HepG2 (cell line): ENCODE data around the gene IVL. TPM values are rescaled to one million over a fixed set of nuclear protein-coding genes. Genes with fewer than 3 reads are reported as not detected.

ENCODE experiments used
- ATAC-seq: fragments of 200-7000 bp; cut with Tn5 transposase; 3 replicates; pipeline ENCODE4 v1.9.1; 2020; ENCODE audit warnings: mild to moderate bottlenecking, moderate library complexity
- BruUV-seq: library from RNA; stranded (reverse); fragments of 400-500 nt; replicated peaks from 2 replicates; lab custom pipeline; 2021; lab: Mats Ljungman, UMichigan
- CTCF ChIA-PET: fragments of 300-600 bp; formaldehyde crosslinking; extraction: SDS; loops from one replicate; lab custom pipeline; 2021; ENCODE audit warnings: low total read pairs, inconsistent platforms, low intra/inter-chr PET ratio; lab: Yijun Ruan, JAX
- POLR2A ChIA-PET: fragments of 350-600 bp; sonication (Branson Sonifier 250); formaldehyde crosslinking; loops from one replicate; lab custom pipeline; 2020; ENCODE audit warnings: antibody characterized with exemption, inconsistent platforms; lab: Yijun Ruan, JAX
- DNase-seq: peaks from one replicate; pipeline ENCODE4 v3.0.0-alpha.2; 2015; ENCODE audit warnings: low spot score
- FAIRE-seq: peaks from 3 replicates; lab custom pipeline; 2011; peaks lifted over from hg19 to GRCh38; lab: Jason Lieb, UNC
- H2AFZ ChIP-seq: one replicate; pipeline ENCODE4 v1.6.1; 2011; ENCODE audit warnings: low read length, inconsistent platforms
- H3K27ac ChIP-seq: fragments of 300-600 bp; 3 replicates; pipeline ENCODE4 v1.8.0; 2011; ENCODE audit warnings: mixed run types, mild to moderate bottlenecking, mixed read lengths, low read length, inconsistent platforms; ENCODE audit not compliant: insufficient read depth; ENCODE audit errors: extremely low read length
- H3K27me3 ChIP-seq, 2 experiments: fragments of 200-600 bp in 1 of 2; 2 replicates in 1 of 2; 3 replicates in 1 of 2; pipeline versions ENCODE4 v1.6.0 to v1.8.0; 2011; ENCODE audit warnings: low read length in 2 of 2, mild to moderate bottlenecking in 2 of 2, moderate library complexity in 2 of 2, inconsistent platforms in 1 of 2; ENCODE audit not compliant: insufficient read depth in 2 of 2, control insufficient read depth in 1 of 2
- H3K36me3 ChIP-seq, 2 experiments: fragments of 200-600 bp in 1 of 2; replicated peaks in 1 of 2; 2 replicates in 1 of 2; 3 replicates in 1 of 2; pipeline versions ENCODE4 v1.5.1 to v1.8.0; 2011; ENCODE audit warnings: low read length in 2 of 2, inconsistent platforms in 1 of 2; ENCODE audit not compliant: insufficient read depth in 2 of 2, control insufficient read depth in 1 of 2
- H3K4me1 ChIP-seq: 2 replicates; pipeline ENCODE4 v1.5.1; 2012; ENCODE audit warnings: low read length, inconsistent platforms; ENCODE audit not compliant: insufficient read depth
- H3K4me2 ChIP-seq: 2 replicates; pipeline ENCODE4 v1.6.0; 2011; ENCODE audit warnings: low read depth, low read length, inconsistent platforms
- H3K4me3 ChIP-seq, 3 experiments: fragments of 200-600 bp in 1 of 3; sonication (generic), shearing (Covaris generic) in 1 of 3; replicated peaks in 1 of 3; 2 replicates each; pipeline ENCODE4 v1.5.1; 2011 to 2016; ENCODE audit warnings: low read length in 3 of 3, inconsistent platforms in 2 of 3, low read depth in 2 of 3, mild to moderate bottlenecking in 2 of 3, control low read depth in 1 of 3, mixed read lengths in 1 of 3; ENCODE audit not compliant: insufficient read depth in 1 of 3
- H3K79me2 ChIP-seq: one replicate; pipeline ENCODE4 v1.6.1; 2011; ENCODE audit warnings: low read length, inconsistent platforms; ENCODE audit not compliant: insufficient read depth
- H3K9ac ChIP-seq: 2 replicates; pipeline ENCODE4 v1.6.0; 2011; ENCODE audit warnings: mild to moderate bottlenecking, low read depth, low read length, inconsistent platforms; ENCODE audit not compliant: insufficient read depth
- H3K9me3 ChIP-seq: 2 replicates; pipeline ENCODE4 v1.5.1; 2012; ENCODE audit warnings: mild to moderate bottlenecking, low read length
- H4K20me1 ChIP-seq: 2 replicates; pipeline ENCODE4 v1.6.0; 2011; ENCODE audit warnings: inconsistent platforms, mild to moderate bottlenecking, low read length, moderate library complexity; ENCODE audit not compliant: insufficient read depth
- DNMT3B ChIP-seq: conservative IDR thresholded peaks from 2 replicates; pipeline ENCODE4 v1.6.1; 2016; ENCODE audit warnings: missing biosample characterization, control low read depth
- HNF4G ChIP-seq, 2 experiments: sonication (generic) in 1 of 2; formaldehyde crosslinking in 1 of 2; IDR thresholded peaks; 2 replicates each; pipeline versions ENCODE4 v1.4.0 to v1.6.1; 2011 to 2020; ENCODE audit warnings: borderline replicate concordance in 2 of 2, low read depth in 2 of 2, mild to moderate bottlenecking in 2 of 2, low read length in 1 of 2, missing genetic modification reagents in 1 of 2, moderate library complexity in 1 of 2
- IRX3 ChIP-seq: sonication (generic); formaldehyde crosslinking; IDR thresholded peaks from 2 replicates; pipeline ENCODE4 v1.8.1; 2023; ENCODE audit warnings: mild to moderate bottlenecking, low read depth, missing genetic modification reagents, borderline replicate concordance
- POLR2AphosphoS5 ChIP-seq: IDR thresholded peaks from 2 replicates; pipeline ENCODE4 v1.6.1; 2012; ENCODE audit warnings: low read depth, low read length
- SIX4 ChIP-seq: sonication (generic); formaldehyde crosslinking; IDR thresholded peaks from 2 replicates; pipeline ENCODE4 v1.4.0; 2020; ENCODE audit warnings: missing genetic modification reagents
- U2AF2 ChIP-seq: fragments of 200-400 bp; formaldehyde crosslinking; IDR thresholded peaks from 2 replicates; pipeline ENCODE4 v1.6.1; 2017; ENCODE audit warnings: low read depth, mild to moderate bottlenecking, low read length
- ZNF512 ChIP-seq: sonication (generic); formaldehyde crosslinking; IDR thresholded peaks from 2 replicates; pipeline ENCODE4 v1.4.0; 2020; ENCODE audit warnings: mild to moderate bottlenecking, missing genetic modification reagents
- ZNF609 ChIP-seq: sonication (generic); formaldehyde crosslinking; IDR thresholded peaks from 2 replicates; pipeline ENCODE4 v1.4.0; 2020; ENCODE audit warnings: mild to moderate bottlenecking, missing genetic modification reagents, borderline replicate concordance
- WGBS: methylation state at CpG from one replicate; pipeline ENCODE4 v1.1.6; 2017; ENCODE audit warnings: low lambda C conversion rate; 5-methylcytosine and 5-hydroxymethylcytosine counted together
- in situ Hi-C: cut with HindIII; loops from 2 replicates; pipeline ENCODE4 v1.10.0; 2017; ENCODE audit warnings: low pct_unique_long_range_greater_than_20kb; ENCODE audit not compliant: extremely low pct_ligation_motif_present
- intact Hi-C: fragments of 100-400 bp; cut with micrococcal nuclease; formaldehyde crosslinking; loops from one replicate; pipeline ENCODE4 v1.10.0; 2022; ENCODE audit not compliant: unreplicated experiment
- polyA plus RNA-seq, 8 experiments: library from polyadenylated mRNA; depleted of rRNA in 3 of 8; stranded (reverse) in 7 of 8; unstranded in 1 of 8; fragments of >200 nt; fragmentation: Illumina TruSeq in 4 of 8; extraction: Trizol in 4 of 8; gene quantifications; 2 replicates each; pipeline versions ENCODE4 v1.2.1 to v1.2.3, GENCODE V29; 2011 to 2016; ENCODE audit warnings: low read depth in 4 of 8, missing spikeins in 1 of 8, mixed read lengths in 1 of 8; ENCODE audit not compliant: insufficient read depth in 1 of 8
- total RNA-seq, 5 experiments: library from RNA; depleted of rRNA; stranded (reverse); fragments of >200 nt; fragmentation: Illumina TruSeq; extraction: Trizol; gene quantifications; 2 replicates each; pipeline ENCODE4 v1.2.3, GENCODE V29; 2016; ENCODE audit warnings: low read depth in 1 of 5

Gene IVL
- total and polyA plus RNA-seq, 2 of the 13 experiments (the other 11 are each of a cell fraction or from before 2014, with no cell fraction given), result not detected

- no peak for ATAC-seq
- no peaks in the 10 kb centered on the region for H4K20me1 ChIP-seq
- intact Hi-C loops (loop anchor here (10.0 kb wide), 1 partner anchor 56 kb away; no protein-coding TSS in a partner anchor), in situ Hi-C loops (no loop called here)
- WGBS, result 27% methylated on average over 4 of the region's 4 CpGs
- no peaks in the 10 kb centered on the region for H3K36me3 ChIP-seq
- FAIRE-seq, result no peak
- no peaks in the 10 kb centered on the region for H3K79me2 ChIP-seq
- no peak overlapping the region for H3K4me2 ChIP-seq
- no peaks in the 10 kb centered on the region for H3K9me3 ChIP-seq
- H3K4me1 ChIP-seq, result no peaks in the 10 kb centered on the region
- no peak overlapping the region for H3K9ac ChIP-seq
- TF ChIP-seq DNMT3B (CRISPR knock-in tag) (no peak), IRX3 (CRISPR knock-in tag) (no peak), U2AF2 (no peak), ZNF512 (no peak), ZNF609 (CRISPR knock-in tag) (no peak), HNF4G (IDR thresholded peaks at IDR 0.05; ENCODE audit: borderline replicate concordance, low read depth, low read length) (no peak), HNF4G (CRISPR knock-in tag; IDR thresholded peaks at IDR 0.05; ENCODE audit: borderline replicate concordance, low read depth) (no peak), SIX4 (CRISPR knock-in tag) (no peak), POLR2AphosphoS5 (no peak)
- POLR2A ChIA-PET, result no interaction called here
- no peak overlapping the region for H3K4me3 ChIP-seq
- H3K27me3 ChIP-seq, result peaks cover 0 to 7% of the 10 kb centered on the region in 2 experiments; a peak in 1 of 5 replicates
- H3K27ac ChIP-seq, result no peak overlapping the region
- no peak for DNase-seq
- no TSS peak for BruUV-seq
- H2AFZ ChIP-seq, result no peak overlapping the region
- CTCF ChIA-PET, result no interaction called here
Measured at GRCh38 chr1:152899027-152899426, 9.3 kb upstream of the IVL start.
